Measurements from ENCODE around the gene PPP6R2. TPM values are rescaled to one million over a fixed set of nuclear protein-coding genes. Genes with fewer than 3 reads are reported as not detected.

Gene PPP6R2
- total RNA-seq, 2 experiments from 2014 or later = 33.7 to 34.7 TPM

- Mint-ChIP-seq H3K4me1 (ENCODE audit: low read depth) (peaks cover 6% of the 10 kb centered on the region), H3K36me3 (ENCODE audit: low read depth) (no peaks in the 10 kb centered on the region), H3K27me3 (ENCODE audit: low read depth) (peaks cover 22% of the 10 kb centered on the region), H3K27ac (no peak overlapping the region), H3K9me3 (no peaks in the 10 kb centered on the region), H3K4me3 (no peak overlapping the region)
- intact Hi-C loops (cut with micrococcal nuclease) = no loop called here
- DNase-seq = no peak
- CTCF ChIA-PET = interaction anchor here (0.6 kb wide), 1 partner anchor 31 kb away, joined by 3 read pairs; no protein-coding TSS in a partner anchor
Observed at GRCh38 chr22:50301581-50301991, 41.5 kb upstream of the PPP6R2 start.

GRCh38 chr22:50302041-50302541, 41.0 kb upstream of the PPP6R2 start:
- Mint-ChIP-seq H3K36me3 (ENCODE audit: low read depth) (no peaks in the 10 kb centered on the region), H3K4me3 (no peak overlapping the region), H3K4me1 (ENCODE audit: low read depth) (peaks cover 6% of the 10 kb centered on the region), H3K27ac (no peak overlapping the region), H3K27me3 (ENCODE audit: low read depth) (peaks cover 22% of the 10 kb centered on the region), H3K9me3 (no peaks in the 10 kb centered on the region)
- intact Hi-C loops (cut with micrococcal nuclease) = no loop called here
- no peak for DNase-seq
- CTCF ChIA-PET = interaction anchor here (0.6 kb wide), 1 partner anchor 31 kb away, joined by 3 read pairs; no protein-coding TSS in a partner anchor

- intact Hi-C loops (cut with micrococcal nuclease) = no loop called here
- H3K36me3 Mint-ChIP-seq (ENCODE audit: low read depth) = no peaks in the 10 kb centered on the region
- CTCF ChIA-PET = interaction anchor here (0.6 kb wide), 1 partner anchor 30 kb away, joined by 3 read pairs; no protein-coding TSS in a partner anchor
- DNase-seq = no peak
- peaks cover 22% of the 10 kb centered on the region for H3K27me3 Mint-ChIP-seq (ENCODE audit: low read depth)
- H3K9me3 Mint-ChIP-seq = no peaks in the 10 kb centered on the region
- no peak overlapping the region for H3K4me3 Mint-ChIP-seq
- H3K4me1 Mint-ChIP-seq (ENCODE audit: low read depth) = peaks cover 6% of the 10 kb centered on the region
- no peak overlapping the region for H3K27ac Mint-ChIP-seq
Observed at GRCh38 chr22:50302564-50302963, 40.6 kb upstream of the PPP6R2 start.

GRCh38 chr22:50303515-50303847, 39.6 kb upstream of the PPP6R2 start:
- intact Hi-C loops (cut with micrococcal nuclease) = no loop called here
- no peak for DNase-seq
- Mint-ChIP-seq H3K4me3 (no peak overlapping the region), H3K27ac (no peak overlapping the region), H3K27me3 (ENCODE audit: low read depth) (peaks cover 20% of the 10 kb centered on the region), H3K4me1 (ENCODE audit: low read depth) (peaks cover 6% of the 10 kb centered on the region), H3K9me3 (no peaks in the 10 kb centered on the region), H3K36me3 (ENCODE audit: low read depth) (no peaks in the 10 kb centered on the region)
- CTCF ChIA-PET = no interaction called here

- CTCF ChIA-PET = no interaction called here
- no peaks in the 10 kb centered on the region for H3K9me3 Mint-ChIP-seq
- H3K27me3 Mint-ChIP-seq (ENCODE audit: low read depth) = peaks cover 18% of the 10 kb centered on the region
- H3K4me3 Mint-ChIP-seq = no peak overlapping the region
- intact Hi-C loops (cut with micrococcal nuclease) = no loop called here
- H3K36me3 Mint-ChIP-seq (ENCODE audit: low read depth) = no peaks in the 10 kb centered on the region
- H3K27ac Mint-ChIP-seq = no peak overlapping the region
- no peak for DNase-seq
- peaks cover 6% of the 10 kb centered on the region for H3K4me1 Mint-ChIP-seq (ENCODE audit: low read depth)
Observed at GRCh38 chr22:50303848-50304527, 39.1 kb upstream of the PPP6R2 start.

- H3K27ac Mint-ChIP-seq = no peak overlapping the region
- intact Hi-C loops (cut with micrococcal nuclease) = no loop called here
- DNase-seq = no peak
- H3K27me3 Mint-ChIP-seq (ENCODE audit: low read depth) = peaks cover 18% of the 10 kb centered on the region
- H3K4me3 Mint-ChIP-seq = no peak overlapping the region
- no peaks in the 10 kb centered on the region for H3K36me3 Mint-ChIP-seq (ENCODE audit: low read depth)
- H3K4me1 Mint-ChIP-seq (ENCODE audit: low read depth) = peaks cover 6% of the 10 kb centered on the region
- no peaks in the 10 kb centered on the region for H3K9me3 Mint-ChIP-seq
- CTCF ChIA-PET = no interaction called here
Observed at GRCh38 chr22:50304528-50305392, 38.4 kb upstream of the PPP6R2 start.

- peaks cover 18% of the 10 kb centered on the region for H3K27me3 Mint-ChIP-seq (ENCODE audit: low read depth)
- CTCF ChIA-PET = no interaction called here
- no peaks in the 10 kb centered on the region for H3K36me3 Mint-ChIP-seq (ENCODE audit: low read depth)
- no peak overlapping the region for H3K27ac Mint-ChIP-seq
- H3K9me3 Mint-ChIP-seq = no peaks in the 10 kb centered on the region
- H3K4me3 Mint-ChIP-seq = peak overlapping the region; percentile 63
- no peak for DNase-seq
- H3K4me1 Mint-ChIP-seq (ENCODE audit: low read depth) = peaks cover 6% of the 10 kb centered on the region
- intact Hi-C loops (cut with micrococcal nuclease) = no loop called here
Observed at GRCh38 chr22:50305393-50305922, 37.7 kb upstream of the PPP6R2 start.

- H3K4me1 Mint-ChIP-seq (ENCODE audit: low read depth) = peaks cover 6% of the 10 kb centered on the region
- no peak overlapping the region for H3K27ac Mint-ChIP-seq
- CTCF ChIA-PET = no interaction called here
- no peaks in the 10 kb centered on the region for H3K9me3 Mint-ChIP-seq
- H3K36me3 Mint-ChIP-seq (ENCODE audit: low read depth) = no peaks in the 10 kb centered on the region
- H3K4me3 Mint-ChIP-seq = peak overlapping the region; percentile 63
- peak; percentile 38 for DNase-seq
- H3K27me3 Mint-ChIP-seq (ENCODE audit: low read depth) = peaks cover 16% of the 10 kb centered on the region
- intact Hi-C loops (cut with micrococcal nuclease) = no loop called here
Observed at GRCh38 chr22:50305923-50306566, 37.1 kb upstream of the PPP6R2 start.

GRCh38 chr22:50306753-50307749, 36.1 kb upstream of the PPP6R2 start, which contains the start of gene PLXNB2:
TSS of gene PLXNB2 (minus strand) at chr22:50307646. CDS start at chr22:50290584, 17,062 bp downstream.
- Mint-ChIP-seq H3K27me3 (ENCODE audit: low read depth) (peaks cover 16% of the 10 kb centered on the region), H3K36me3 (ENCODE audit: low read depth) (no peaks in the 10 kb centered on the region), H3K4me3 (no peak within 1 kb of the TSS), H3K4me1 (ENCODE audit: low read depth) (peaks cover 6% of the 10 kb centered on the region), H3K9me3 (no peaks in the 10 kb centered on the region), H3K27ac (no peak within 1 kb of the TSS)
- DNase-seq = peak; percentile 29
- intact Hi-C loops (cut with micrococcal nuclease) = no loop called here
- CTCF ChIA-PET = interaction anchor here (0.7 to 1.0 kb wide), 2 partner anchors 21 to 30 kb away, joined by 3 to 4 read pairs; no protein-coding TSS in a partner anchor

- no peak overlapping the region for H3K27ac Mint-ChIP-seq
- H3K9me3 Mint-ChIP-seq = no peaks in the 10 kb centered on the region
- no peak overlapping the region for H3K4me3 Mint-ChIP-seq
- peaks cover 12% of the 10 kb centered on the region for H3K27me3 Mint-ChIP-seq (ENCODE audit: low read depth)
- peaks cover 6% of the 10 kb centered on the region for H3K4me1 Mint-ChIP-seq (ENCODE audit: low read depth)
- no peak for DNase-seq
- intact Hi-C loops (cut with micrococcal nuclease) = no loop called here
- CTCF ChIA-PET = interaction anchor here (0.7 kb wide), 1 partner anchor 31 kb away, joined by 3 read pairs; no protein-coding TSS in a partner anchor
- no peaks in the 10 kb centered on the region for H3K36me3 Mint-ChIP-seq (ENCODE audit: low read depth)
Observed at GRCh38 chr22:50307890-50308596, 35.1 kb upstream of the PPP6R2 start.

- Mint-ChIP-seq H3K36me3 (ENCODE audit: low read depth) (no peaks in the 10 kb centered on the region), H3K4me1 (ENCODE audit: low read depth) (peaks cover 8% of the 10 kb centered on the region), H3K4me3 (peak overlapping the region; percentile 28), H3K27me3 (ENCODE audit: low read depth) (peaks cover 12% of the 10 kb centered on the region), H3K9me3 (no peaks in the 10 kb centered on the region), H3K27ac (no peak overlapping the region)
- intact Hi-C loops (cut with micrococcal nuclease) = no loop called here
- CTCF ChIA-PET = no interaction called here
- DNase-seq = no peak
Observed at GRCh38 chr22:50308597-50308935, 34.6 kb upstream of the PPP6R2 start.

All from activated naive CD4-positive, alpha-beta T cell treated with anti-CD3 and anti-CD28 coated beads for 36 hours (primary cell).